HEK293 (cell line): ENCODE measurements around the gene CASK.
A peak's percentile ranks its signal among the peaks of the same experiment; 100 is the strongest.

ENCODE experiments used
- CTCF ChIA-PET: fragments of 350-600 bp; formaldehyde crosslinking; extraction: SDS; loops from one replicate; lab custom pipeline; 2021; ENCODE audit warnings: antibody characterized with exemption; lab: Yijun Ruan, JAX
- POLR2A ChIA-PET: fragments of 300-600 bp; formaldehyde crosslinking; extraction: SDS; loops from one replicate; lab custom pipeline; 2020; ENCODE audit warnings: antibody characterized with exemption, inconsistent platforms; lab: Yijun Ruan, JAX
- H3K27ac ChIP-seq: fragments of 200-500 bp; sonication (Bioruptor generic); 2 replicates; pipeline ENCODE4 v1.5.1; 2014; ENCODE audit warnings: low read depth, low read length, control low read depth, inconsistent platforms; ENCODE audit errors: extremely low read depth
- H3K36me3 ChIP-seq, 2 experiments: fragments of 200-500 bp in 1 of 2; sonication (Bioruptor generic) in 1 of 2; 1 replicate in 1 of 2; 2 replicates in 1 of 2; pipeline ENCODE4 v1.5.1; 2014 to 2017; ENCODE audit warnings: inconsistent platforms in 2 of 2, low read length in 2 of 2; ENCODE audit not compliant: control insufficient read depth in 2 of 2, insufficient read depth in 1 of 2
- H3K4me1 ChIP-seq: fragments of 200-500 bp; sonication (Bioruptor generic); 2 replicates; pipeline ENCODE4 v1.5.1; 2014; ENCODE audit warnings: mild to moderate bottlenecking, low read length, inconsistent platforms; ENCODE audit not compliant: control insufficient read depth, insufficient read depth
- H3K4me3 ChIP-seq: 2 replicates; pipeline ENCODE4 v1.5.1; 2011; ENCODE audit warnings: low read depth, mild to moderate bottlenecking, control low read depth, low read length, moderate library complexity
- H3K9me3 ChIP-seq: fragments of 200-500 bp; sonication (Bioruptor generic); 2 replicates; pipeline ENCODE4 v1.5.1; 2014; ENCODE audit warnings: low read depth, low read length, inconsistent platforms; ENCODE audit not compliant: control insufficient read depth, insufficient read depth
- BCL11A ChIP-seq: fragments of 450-650 bp; formaldehyde crosslinking; IDR thresholded peaks from 2 replicates; pipeline ENCODE4 v1.5.1; 2016; ENCODE audit warnings: low read depth, missing biosample characterization, missing genetic modification characterization
- GLIS1 ChIP-seq: fragments of 450-650 bp; formaldehyde crosslinking; IDR thresholded peaks from 2 replicates; pipeline ENCODE4 v1.5.1; 2016; ENCODE audit warnings: missing biosample characterization, missing genetic modification characterization
- KLF10 ChIP-seq: fragments of 450-650 bp; IDR thresholded peaks from 2 replicates; pipeline ENCODE4 v1.5.1; 2018; ENCODE audit warnings: missing biosample characterization, mild to moderate bottlenecking, missing genetic modification characterization
- KLF7 ChIP-seq: fragments of 450-650 bp; formaldehyde crosslinking; IDR thresholded peaks from 2 replicates; pipeline ENCODE4 v1.5.1; 2016; ENCODE audit warnings: missing biosample characterization, missing genetic modification characterization, borderline replicate concordance
- OSR2 ChIP-seq: fragments of 450-650 bp; formaldehyde crosslinking; IDR thresholded peaks from 2 replicates; pipeline ENCODE4 v1.5.1; 2016; ENCODE audit warnings: missing biosample characterization, missing genetic modification characterization
- PRDM10 ChIP-seq: fragments of 450-650 bp; formaldehyde crosslinking; IDR thresholded peaks from 2 replicates; pipeline ENCODE4 v1.5.1; 2016; ENCODE audit warnings: missing biosample characterization, missing genetic modification characterization
- PRDM6 ChIP-seq: fragments of 450-650 bp; formaldehyde crosslinking; IDR thresholded peaks from 2 replicates; pipeline ENCODE4 v1.5.1; 2017; ENCODE audit warnings: missing biosample characterization, missing genetic modification characterization
- SP7 ChIP-seq: fragments of 450-650 bp; formaldehyde crosslinking; IDR thresholded peaks from 2 replicates; pipeline ENCODE4 v1.5.1; 2016; ENCODE audit warnings: missing biosample characterization, missing genetic modification characterization
- WT1 ChIP-seq: fragments of 450-650 bp; formaldehyde crosslinking; IDR thresholded peaks from 2 replicates; pipeline ENCODE4 v1.5.1; 2016; ENCODE audit warnings: missing biosample characterization, missing genetic modification characterization
- ZIC2 ChIP-seq: fragments of 450-650 bp; formaldehyde crosslinking; IDR thresholded peaks from 2 replicates; pipeline ENCODE4 v1.5.1; 2016; ENCODE audit warnings: missing biosample characterization, missing genetic modification characterization
- ZNF184 ChIP-seq: fragments of 450-650 bp; IDR thresholded peaks from 2 replicates; pipeline ENCODE4 v1.5.1; 2018; ENCODE audit warnings: missing biosample characterization, mild to moderate bottlenecking, missing genetic modification characterization
- ZNF202 ChIP-seq: fragments of 450-650 bp; formaldehyde crosslinking; IDR thresholded peaks from 2 replicates; pipeline ENCODE4 v1.5.1; 2016; ENCODE audit warnings: missing biosample characterization, missing genetic modification characterization, borderline replicate concordance
- ZNF24 ChIP-seq: fragments of 450-650 bp; formaldehyde crosslinking; IDR thresholded peaks from 2 replicates; pipeline ENCODE4 v1.5.1; 2016; ENCODE audit warnings: missing biosample characterization, missing genetic modification characterization
- ZNF37A ChIP-seq: fragments of 450-650 bp; IDR thresholded peaks from 2 replicates; pipeline ENCODE4 v1.5.1; 2018; ENCODE audit warnings: missing biosample characterization, missing genetic modification characterization
- ZNF404 ChIP-seq: fragments of 450-650 bp; formaldehyde crosslinking; IDR thresholded peaks from 2 replicates; pipeline ENCODE4 v1.5.1; 2017; ENCODE audit warnings: missing biosample characterization, missing genetic modification characterization
- ZNF654 ChIP-seq: fragments of 450-650 bp; formaldehyde crosslinking; IDR thresholded peaks from 2 replicates; pipeline ENCODE4 v1.5.1; 2016; ENCODE audit warnings: low read depth, missing biosample characterization, missing genetic modification characterization
- ZNF692 ChIP-seq: fragments of 450-650 bp; formaldehyde crosslinking; IDR thresholded peaks from 2 replicates; pipeline ENCODE4 v1.5.1; 2016; ENCODE audit warnings: missing biosample characterization, missing genetic modification characterization
- ZNF843 ChIP-seq: fragments of 450-650 bp; formaldehyde crosslinking; IDR thresholded peaks from 2 replicates; pipeline ENCODE4 v1.5.1; 2016; ENCODE audit warnings: missing biosample characterization, missing genetic modification characterization
- ZXDB ChIP-seq: fragments of 450-650 bp; formaldehyde crosslinking; IDR thresholded peaks from 2 replicates; pipeline ENCODE4 v1.5.1; 2016; ENCODE audit warnings: missing biosample characterization, missing genetic modification characterization

CASK gene

GRCh38 chrX:41781500-41781899 lies 141.9 kb downstream of the CASK start (continued):
- TF ChIP-seq ZNF692 (tag by site-specific recombination): 0 out of 2 replicates have a peak, but pooled peaks have one; percentile 22
- peak; percentile 86 for TF ChIP-seq ZNF654 (tag by site-specific recombination)

- POLR2A ChIA-PET: no interaction called here
- H3K36me3 ChIP-seq: no peaks in the 10 kb centered on the region
These were observed 143.4 kb downstream of the CASK start for GRCh38 chrX:41779941-41780340.

More at GRCh38 chrX:41779941-41780340, 143.4 kb downstream of the CASK start:
- no peak for TF ChIP-seq ZNF24
- TF ChIP-seq SP7 (tag by site-specific recombination): no peak
- TF ChIP-seq ZNF404 (tag by site-specific recombination): no peak
- TF ChIP-seq WT1 (tag by site-specific recombination): peak; percentile 45; the same call in 1 of the 2 replicates
- TF ChIP-seq KLF10 (tag by site-specific recombination): 0 out of 2 replicates have a peak, but pooled peaks have one; percentile 23
- TF ChIP-seq ZIC2 (tag by site-specific recombination): no peak
- TF ChIP-seq BCL11A (tag by site-specific recombination): no peak
- TF ChIP-seq OSR2 (tag by site-specific recombination): 0 out of 2 replicates have a peak, but pooled peaks have one; percentile 26
- TF ChIP-seq ZNF184: no peak
- TF ChIP-seq PRDM6: peak; percentile 56
- no peak for TF ChIP-seq PRDM10 (tag by site-specific recombination)
- peak; percentile 44 for TF ChIP-seq GLIS1 (tag by site-specific recombination)
- no peak for TF ChIP-seq ZNF37A (tag by site-specific recombination)
- peak; percentile 22; the same call in 1 of the 2 replicates for TF ChIP-seq ZNF843 (tag by site-specific recombination)
- TF ChIP-seq KLF7 (tag by site-specific recombination): no peak
- no peak for TF ChIP-seq ZNF202 (tag by site-specific recombination)
- 0 out of 2 replicates have a peak, but pooled peaks have one; percentile 23 for TF ChIP-seq ZXDB (tag by site-specific recombination)
- H3K4me1 ChIP-seq: peaks cover 8% of the 10 kb centered on the region
- CTCF ChIA-PET: interaction anchor here (0.7 to 2.6 kb wide), 4 partner anchors 10 to 158 kb away, joined by 3 to 16 read pairs (median 7); no protein-coding TSS in a partner anchor
- no peaks in the 10 kb centered on the region for H3K9me3 ChIP-seq
- no peak overlapping the region for H3K4me3 ChIP-seq
- no peak overlapping the region for H3K27ac ChIP-seq
